HPDE6-E6E7 (cell line): ENCODE measurements around the gene TRAPPC3.

Experiments
- DNase-seq: peaks from one replicate; pipeline ENCODE4 v3.0.0; 2011; ENCODE audit warnings: missing footprints; ENCODE audit errors: extremely low spot score

The TRAPPC3 gene

GRCh38 chr1:36126797-36127500 lies 22.3 kb downstream of the TRAPPC3 start:
- no peak for DNase-seq

GRCh38 chr1:36126005-36126716 lies 23.1 kb downstream of the TRAPPC3 start:
- no peak for DNase-seq

GRCh38 chr1:36125129-36125991 lies 23.9 kb downstream of the TRAPPC3 start, which contains the start of gene COL8A2:
Gene COL8A2, minus strand, starts transcription at chr1:36125222. Its CDS starts 24,980 bp downstream, at chr1:36100242.
- no peak for DNase-seq

- no peak for DNase-seq
These were observed 24.7 kb downstream of the TRAPPC3 start for GRCh38 chr1:36124404-36125128.

- no peak for DNase-seq
These were observed 25.9 kb downstream of the TRAPPC3 start for GRCh38 chr1:36123356-36123755.

GRCh38 chr1:36122062-36123030 lies 26.9 kb downstream of the TRAPPC3 start:
- no peak for DNase-seq

- DNase-seq, result no peak
These were observed 29.8 kb downstream of the TRAPPC3 start for GRCh38 chr1:36119456-36119855.

GRCh38 chr1:36118447-36119204 lies 30.7 kb downstream of the TRAPPC3 start:
- DNase-seq, result no peak

GRCh38 chr1:36116901-36117300 lies 32.4 kb downstream of the TRAPPC3 start:
- DNase-seq, result no peak

GRCh38 chr1:36115931-36116330 lies 33.4 kb downstream of the TRAPPC3 start:
- no peak for DNase-seq

- no peak for DNase-seq
These were observed 34.1 kb downstream of the TRAPPC3 start for GRCh38 chr1:36115200-36115669.

- no peak for DNase-seq
These were observed 34.9 kb downstream of the TRAPPC3 start for GRCh38 chr1:36114371-36114770.

GRCh38 chr1:36112823-36113222 lies 36.5 kb downstream of the TRAPPC3 start:
- no peak for DNase-seq

- no peak for DNase-seq
These were observed 38.1 kb downstream of the TRAPPC3 start for GRCh38 chr1:36111151-36111550.

GRCh38 chr1:36109041-36109679 lies 40.1 kb downstream of the TRAPPC3 start:
- peak; percentile 75 for DNase-seq

GRCh38 chr1:36108314-36108713 lies 41.0 kb downstream of the TRAPPC3 start:
- no peak for DNase-seq

GRCh38 chr1:36107394-36107793 lies 41.9 kb downstream of the TRAPPC3 start:
- no peak for DNase-seq

GRCh38 chr1:36106269-36106668 lies 43.0 kb downstream of the TRAPPC3 start:
- DNase-seq, result no peak

- no peak for DNase-seq
These were observed 47.7 kb downstream of the TRAPPC3 start for GRCh38 chr1:36101546-36101945.
